ENCODE data around the gene SLAMF8. TPM values are rescaled to one million over a fixed set of nuclear protein-coding genes. Genes with fewer than 3 reads are reported as not detected.

SLAMF8 gene
- total RNA-seq, 1 donor from 2014 or later = 34.6 TPM

GRCh38 chr1:159803956-159804689 lies 22.6 kb upstream of the SLAMF8 start:
- ATAC-seq = no peak
- intact Hi-C loops (cut with DNase I) = no loop called here
- Histone ChIP-seq H3K27ac (no peak overlapping the region), H3K4me3 (no peak overlapping the region), H3K9me3 (no peaks in the 10 kb centered on the region), H3K4me1 (peaks cover 5% of the 10 kb centered on the region), H3K36me3 (no peaks in the 10 kb centered on the region), H3K27me3 (no peaks in the 10 kb centered on the region)
- DNase-seq = no peak
- TF ChIP-seq, protein P1, sequence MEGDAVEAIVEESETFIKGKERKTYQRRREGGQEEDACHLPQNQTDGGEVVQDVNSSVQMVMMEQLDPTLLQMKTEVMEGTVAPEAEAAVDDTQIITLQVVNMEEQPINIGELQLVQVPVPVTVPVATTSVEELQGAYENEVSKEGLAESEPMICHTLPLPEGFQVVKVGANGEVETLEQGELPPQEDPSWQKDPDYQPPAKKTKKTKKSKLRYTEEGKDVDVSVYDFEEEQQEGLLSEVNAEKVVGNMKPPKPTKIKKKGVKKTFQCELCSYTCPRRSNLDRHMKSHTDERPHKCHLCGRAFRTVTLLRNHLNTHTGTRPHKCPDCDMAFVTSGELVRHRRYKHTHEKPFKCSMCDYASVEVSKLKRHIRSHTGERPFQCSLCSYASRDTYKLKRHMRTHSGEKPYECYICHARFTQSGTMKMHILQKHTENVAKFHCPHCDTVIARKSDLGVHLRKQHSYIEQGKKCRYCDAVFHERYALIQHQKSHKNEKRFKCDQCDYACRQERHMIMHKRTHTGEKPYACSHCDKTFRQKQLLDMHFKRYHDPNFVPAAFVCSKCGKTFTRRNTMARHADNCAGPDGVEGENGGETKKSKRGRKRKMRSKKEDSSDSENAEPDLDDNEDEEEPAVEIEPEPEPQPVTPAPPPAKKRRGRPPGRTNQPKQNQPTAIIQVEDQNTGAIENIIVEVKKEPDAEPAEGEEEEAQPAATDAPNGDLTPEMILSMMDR (IDR thresholded peaks at IDR 0.05) = no peak

DNA sequence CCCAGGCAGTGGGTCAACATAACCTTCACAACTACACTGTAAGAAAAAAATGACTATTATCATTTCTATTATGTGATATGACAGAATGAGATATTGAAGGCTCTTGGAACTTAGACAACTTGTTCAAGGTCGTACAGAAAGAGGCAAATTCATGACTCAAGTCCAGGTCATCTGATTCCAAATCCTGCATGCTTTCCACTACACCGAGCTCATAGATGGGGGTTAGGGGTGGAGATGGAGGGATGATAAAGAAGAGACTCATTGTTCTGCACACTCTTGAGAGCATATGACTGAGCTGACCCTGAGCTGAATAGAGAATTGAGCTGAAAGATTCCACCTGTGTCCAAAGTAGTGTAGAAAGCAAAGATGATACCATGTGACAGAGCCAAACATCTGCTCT lies 21.7 kb upstream of the SLAMF8 start:
- intact Hi-C loops (cut with DNase I) = no loop called here
- Histone ChIP-seq H3K27me3 (no peaks in the 10 kb centered on the region), H3K4me1 (peaks cover 5% of the 10 kb centered on the region)

DNA sequence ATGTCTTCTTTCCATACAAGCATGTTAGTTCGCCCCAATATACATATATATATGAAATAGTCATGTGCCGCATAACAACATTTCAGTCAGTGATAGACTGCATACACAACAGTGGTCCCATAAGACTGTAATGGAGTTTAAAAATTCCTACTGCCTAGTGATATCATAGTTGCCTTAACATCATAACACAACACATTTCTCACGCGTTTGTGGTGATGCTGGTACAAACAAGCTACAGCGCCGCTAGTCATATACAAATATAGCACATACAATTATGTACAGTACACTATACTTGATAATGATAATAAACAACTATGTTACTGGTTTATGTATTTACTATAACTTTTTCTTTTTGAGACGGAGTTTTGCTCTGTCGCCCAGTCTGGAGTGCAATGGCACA lies 10.7 kb upstream of the SLAMF8 start:
- DNase-seq = no peak
- Histone ChIP-seq H3K27me3 (no peaks in the 10 kb centered on the region), H3K4me3 (no peak overlapping the region), H3K27ac (no peak overlapping the region), H3K4me1 (no peaks in the 10 kb centered on the region), H3K9me3 (no peaks in the 10 kb centered on the region), H3K36me3 (no peaks in the 10 kb centered on the region)
- TF ChIP-seq, protein P1 (IDR thresholded peaks at IDR 0.05) = no peak
- intact Hi-C loops (cut with DNase I) = no loop called here
- no peak for ATAC-seq

More for the DNA sequence above, 21.7 kb upstream of the SLAMF8 start:
- TF ChIP-seq, protein P1 (IDR thresholded peaks at IDR 0.05) = no peak
- DNase-seq = no peak
- no peaks in the 10 kb centered on the region for H3K36me3 ChIP-seq
- no peak for ATAC-seq
- no peak overlapping the region for H3K27ac ChIP-seq
- no peaks in the 10 kb centered on the region for H3K9me3 ChIP-seq
- no peak overlapping the region for H3K4me3 ChIP-seq

DNA sequence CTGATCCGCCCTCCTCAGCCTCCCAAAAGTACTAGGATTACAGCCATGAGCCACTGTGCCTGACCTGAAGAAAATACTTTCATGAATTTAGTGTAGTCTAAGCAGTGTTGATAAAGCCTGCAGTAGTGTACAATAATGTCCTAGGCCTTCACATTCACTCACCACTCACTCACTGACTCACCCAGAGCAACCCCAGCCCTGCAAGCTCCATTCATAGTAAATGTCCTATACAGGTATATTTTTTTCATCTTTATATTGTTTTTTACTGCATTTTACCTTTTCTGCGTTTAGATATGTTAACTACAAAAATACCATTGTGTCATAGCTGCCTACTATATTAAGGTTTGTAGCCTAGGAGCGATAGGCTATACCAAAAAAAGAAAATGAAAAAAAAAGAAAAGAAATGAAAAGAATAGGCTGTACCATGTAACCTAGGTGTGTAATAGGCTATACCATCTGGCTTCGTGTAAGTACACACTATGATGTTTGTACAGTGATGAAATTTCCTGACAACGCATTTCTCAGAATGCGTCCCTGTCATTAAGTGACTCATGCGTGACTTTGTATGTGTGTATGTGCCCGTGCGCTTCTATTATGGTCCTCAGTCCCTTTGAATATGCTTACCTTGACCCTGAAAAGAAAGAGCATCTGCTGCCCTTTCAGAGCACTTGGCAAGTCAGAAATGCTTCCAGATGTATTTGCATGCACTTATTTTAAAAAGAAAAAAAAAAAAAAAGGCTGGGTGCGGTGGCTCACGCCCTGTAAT lies 9.2 kb upstream of the SLAMF8 start:
- ATAC-seq (no peak), DNase-seq (no peak)
- TF ChIP-seq, protein P1 (IDR thresholded peaks at IDR 0.05) = no peak
- Histone ChIP-seq H3K4me3 (no peak overlapping the region), H3K36me3 (no peaks in the 10 kb centered on the region), H3K9me3 (no peaks in the 10 kb centered on the region), H3K27me3 (no peaks in the 10 kb centered on the region), H3K27ac (no peak overlapping the region), H3K4me1 (no peaks in the 10 kb centered on the region)
- intact Hi-C loops (cut with DNase I) = no loop called here

GRCh38 chr1:159821171-159821867 lies 5.4 kb upstream of the SLAMF8 start:
- TF ChIP-seq, protein P1 (IDR thresholded peaks at IDR 0.05) = no peak
- intact Hi-C loops (cut with DNase I) = no loop called here
- DNase-seq (no peak), ATAC-seq (peak; percentile 82)
- no peak overlapping the region for H3K4me3 ChIP-seq
- no peaks in the 10 kb centered on the region for H3K27me3 ChIP-seq
- H3K4me1 ChIP-seq = peaks cover 7% of the 10 kb centered on the region
- H3K27ac ChIP-seq = no peak overlapping the region
- no peaks in the 10 kb centered on the region for H3K9me3 ChIP-seq
- H3K36me3 ChIP-seq = no peaks in the 10 kb centered on the region
